Mesenchymal stem cell (in vitro differentiated cells and primary cell): ENCODE data around the gene MAP3K14.

ENCODE experiments used
- DNase-seq: peaks from one replicate; pipeline ENCODE4 v3.0.0-alpha.2; 2013
- H2AFZ ChIP-seq: one replicate; pipeline ENCODE4 v1.6.1; 2013; ENCODE audit warnings: low read depth, mild to moderate bottlenecking, control low read depth, inconsistent platforms, low read length, moderate library complexity
- H2AK5ac ChIP-seq: 2 replicates; pipeline ENCODE4 v1.6.1; 2013; ENCODE audit warnings: low read length, moderate library complexity, mild to moderate bottlenecking, inconsistent platforms; ENCODE audit not compliant: severe bottlenecking
- H2BK120ac ChIP-seq: one replicate; pipeline ENCODE4 v1.6.1; 2013; ENCODE audit warnings: low read depth, mild to moderate bottlenecking, inconsistent platforms, low read length, moderate library complexity
- H2BK12ac ChIP-seq, 2 experiments: one replicate each; pipeline ENCODE4 v1.6.1; 2013; ENCODE audit warnings: inconsistent platforms in 2 of 2, low read length in 2 of 2, mild to moderate bottlenecking in 2 of 2, moderate library complexity in 2 of 2, control low read depth in 1 of 2
- H2BK15ac ChIP-seq: one replicate; pipeline ENCODE4 v1.6.1; 2013; ENCODE audit warnings: mild to moderate bottlenecking, low read depth, inconsistent platforms; ENCODE audit not compliant: poor library complexity, severe bottlenecking
- H2BK5ac ChIP-seq: 2 replicates; pipeline ENCODE4 v1.6.1; 2013; ENCODE audit warnings: low read depth, mild to moderate bottlenecking, low read length, control low read depth, inconsistent platforms; ENCODE audit not compliant: poor library complexity, severe bottlenecking
- H3K14ac ChIP-seq, 2 experiments: one replicate each; pipeline ENCODE4 v1.6.1; 2013; ENCODE audit warnings: inconsistent platforms in 2 of 2, low read length in 2 of 2, control low read depth in 1 of 2, mild to moderate bottlenecking in 1 of 2, moderate library complexity in 1 of 2
- H3K18ac ChIP-seq, 2 experiments: one replicate each; pipeline ENCODE4 v1.6.1; 2013; ENCODE audit warnings: inconsistent platforms in 2 of 2, low read length in 2 of 2, control low read depth in 1 of 2, low read depth in 1 of 2, mild to moderate bottlenecking in 1 of 2
- H3K23ac ChIP-seq, 2 experiments: one replicate each; pipeline ENCODE4 v1.6.1; 2013; ENCODE audit warnings: inconsistent platforms in 2 of 2, low read length in 2 of 2, mild to moderate bottlenecking in 2 of 2, moderate library complexity in 2 of 2, control low read depth in 1 of 2
- H3K27ac ChIP-seq: 2 replicates; pipeline ENCODE4 v1.5.1; 2013; ENCODE audit warnings: mild to moderate bottlenecking, moderate library complexity, low read length, control low read depth, inconsistent platforms; ENCODE audit not compliant: poor library complexity, severe bottlenecking
- H3K27me3 ChIP-seq, 2 experiments: 2 replicates each; pipeline versions ENCODE4 v1.6.1 to v1.7.0; 2013; ENCODE audit warnings: low read length in 2 of 2, mild to moderate bottlenecking in 2 of 2, moderate library complexity in 2 of 2, control low read depth in 1 of 2, inconsistent platforms in 1 of 2; ENCODE audit not compliant: control insufficient read depth in 1 of 2, insufficient read depth in 1 of 2
- H3K36me3 ChIP-seq, 2 experiments: 2 replicates each; pipeline versions ENCODE4 v1.6.1 to v1.7.0; 2013; ENCODE audit warnings: low read length in 2 of 2, control low read depth in 1 of 2, inconsistent platforms in 1 of 2, low read depth in 1 of 2, mild to moderate bottlenecking in 1 of 2; ENCODE audit not compliant: insufficient read depth in 2 of 2, control insufficient read depth in 1 of 2
- H3K4ac ChIP-seq, 2 experiments: one replicate each; pipeline ENCODE4 v1.6.1; 2013; ENCODE audit warnings: inconsistent platforms in 2 of 2, low read length in 2 of 2, mild to moderate bottlenecking in 2 of 2, moderate library complexity in 2 of 2, control low read depth in 1 of 2, low read depth in 1 of 2
- H3K4me1 ChIP-seq: 2 replicates; pipeline ENCODE4 v1.6.1; 2013; ENCODE audit warnings: low read depth, low read length, control low read depth; ENCODE audit not compliant: control insufficient read depth, insufficient read depth
- H3K4me2 ChIP-seq: 2 replicates; pipeline ENCODE4 v1.6.1; 2013; ENCODE audit warnings: low read length, mild to moderate bottlenecking, inconsistent platforms; ENCODE audit not compliant: poor library complexity, severe bottlenecking
- H3K4me3 ChIP-seq, 2 experiments: 2 replicates each; pipeline versions ENCODE4 v1.5.1 to v1.7.0; 2013; ENCODE audit warnings: low read length in 2 of 2, mild to moderate bottlenecking in 2 of 2, control low read depth in 1 of 2, low read depth in 1 of 2; ENCODE audit not compliant: insufficient read depth in 1 of 2
- H3K79me1 ChIP-seq: replicated peaks from 2 replicates; pipeline ENCODE4 v1.6.1; 2013; ENCODE audit warnings: mild to moderate bottlenecking, control low read depth, low read length, inconsistent platforms; ENCODE audit not compliant: poor library complexity, severe bottlenecking
- H3K9ac ChIP-seq: 2 replicates; pipeline ENCODE4 v1.7.0; 2013; ENCODE audit warnings: mild to moderate bottlenecking, low read length, moderate library complexity
- H3K9me3 ChIP-seq: 2 replicates; pipeline ENCODE4 v1.7.0; 2013; ENCODE audit warnings: mild to moderate bottlenecking, low read length; ENCODE audit not compliant: control insufficient read depth
- H4K8ac ChIP-seq: one replicate; pipeline ENCODE4 v1.6.1; 2013; ENCODE audit warnings: inconsistent platforms, mild to moderate bottlenecking, low read length, moderate library complexity
- H4K91ac ChIP-seq: one replicate; pipeline ENCODE4 v1.6.1; 2013; ENCODE audit warnings: mild to moderate bottlenecking, low read length, inconsistent platforms
- WGBS: methylation state at CpG from one replicate; pipeline ENCODE4 v1.1.7; 2013; ENCODE audit warnings: mixed read lengths; 5-methylcytosine and 5-hydroxymethylcytosine counted together

The MAP3K14 gene

GRCh38 chr17:45290269-45290765 is 26.5 kb downstream of the MAP3K14 start:
- H3K79me1 ChIP-seq, result peaks cover 3% of the 10 kb centered on the region
- H3K18ac ChIP-seq, result no peak overlapping the region
- no peak overlapping the region for H2BK15ac ChIP-seq
- H3K4ac ChIP-seq, result no peak overlapping the region
- no peak overlapping the region for H4K91ac ChIP-seq
- no peak overlapping the region for H3K9ac ChIP-seq
- H2BK120ac ChIP-seq, result no peak overlapping the region
- H3K36me3 ChIP-seq, result peaks cover 46 to 64% of the 10 kb centered on the region in 2 experiments
- no peak overlapping the region for H2BK5ac ChIP-seq
- H4K8ac ChIP-seq, result no peak overlapping the region
- H2AFZ ChIP-seq, result no peak overlapping the region
- no peak overlapping the region for H3K4me2 ChIP-seq
- no peak overlapping the region for H2BK12ac ChIP-seq
- no peak overlapping the region for H3K14ac ChIP-seq
- H3K4me1 ChIP-seq, result peaks cover 50% of the 10 kb centered on the region
- no peak overlapping the region for H2AK5ac ChIP-seq
- no peak overlapping the region for H3K4me3 ChIP-seq
- H3K27me3 ChIP-seq, result no peaks in the 10 kb centered on the region
- WGBS, result 94% methylated on average over 11 of the region's 11 CpGs
- no peaks in the 10 kb centered on the region for H3K9me3 ChIP-seq
- DNase-seq, result no peak
- no peak overlapping the region for H3K27ac ChIP-seq
- no peak overlapping the region for H3K23ac ChIP-seq

- no peak overlapping the region for H2BK5ac ChIP-seq
- no peak overlapping the region for H3K14ac ChIP-seq
- H3K4me3 ChIP-seq, result no peak overlapping the region
- peaks cover 51% of the 10 kb centered on the region for H3K4me1 ChIP-seq
- H3K9ac ChIP-seq, result no peak overlapping the region
- H3K79me1 ChIP-seq, result peaks cover 7% of the 10 kb centered on the region
- H2AK5ac ChIP-seq, result no peak overlapping the region
- no peak overlapping the region for H2AFZ ChIP-seq
- no peak overlapping the region for H2BK15ac ChIP-seq
- no peak overlapping the region for H3K27ac ChIP-seq
- H2BK120ac ChIP-seq, result no peak overlapping the region
- no peak overlapping the region for H4K91ac ChIP-seq
- no peak overlapping the region for H2BK12ac ChIP-seq
- no peaks in the 10 kb centered on the region for H3K9me3 ChIP-seq
- H3K4ac ChIP-seq, result no peak overlapping the region
- no peak for DNase-seq
- no peak overlapping the region for H3K23ac ChIP-seq
- no peak overlapping the region for H3K18ac ChIP-seq
- no peak overlapping the region for H4K8ac ChIP-seq
- no peaks in the 10 kb centered on the region for H3K27me3 ChIP-seq
- 97% methylated on average over 12 of the region's 15 CpGs for WGBS
- no peak overlapping the region for H3K4me2 ChIP-seq
- H3K36me3 ChIP-seq, result peaks cover 54 to 71% of the 10 kb centered on the region in 2 experiments
These were observed 27.2 kb downstream of the MAP3K14 start for GRCh38 chr17:45289301-45290268.

- no peak overlapping the region for H4K8ac ChIP-seq
- H3K4me2 ChIP-seq, result no peak overlapping the region
- WGBS, result 89% methylated on average over 10 of the region's 10 CpGs
- H3K4ac ChIP-seq, result no peak overlapping the region
- no peak for DNase-seq
- H2BK120ac ChIP-seq, result no peak overlapping the region
- H2BK5ac ChIP-seq, result no peak overlapping the region
- no peak overlapping the region for H2AFZ ChIP-seq
- H2BK15ac ChIP-seq, result no peak overlapping the region
- no peak overlapping the region for H3K14ac ChIP-seq
- H3K18ac ChIP-seq, result no peak overlapping the region
- no peak overlapping the region for H3K23ac ChIP-seq
- no peak overlapping the region for H4K91ac ChIP-seq
- H3K36me3 ChIP-seq, result peaks cover 61 to 79% of the 10 kb centered on the region in 2 experiments
- H3K9me3 ChIP-seq, result no peaks in the 10 kb centered on the region
- peak overlapping the region; percentile 51 for H2AK5ac ChIP-seq
- H3K79me1 ChIP-seq, result peaks cover 8% of the 10 kb centered on the region
- no peaks in the 10 kb centered on the region for H3K27me3 ChIP-seq
- no peak overlapping the region for H3K9ac ChIP-seq
- no peak overlapping the region for H2BK12ac ChIP-seq
- no peak overlapping the region for H3K4me3 ChIP-seq
- peaks cover 54% of the 10 kb centered on the region for H3K4me1 ChIP-seq
- no peak overlapping the region for H3K27ac ChIP-seq
These were observed 28.0 kb downstream of the MAP3K14 start for GRCh38 chr17:45288825-45289224.
